HepG2 (cell line): Measurements from ENCODE around the gene DRG1. TPM values are rescaled to one million over a fixed set of nuclear protein-coding genes. Genes with fewer than 3 reads are reported as not detected.

Experiments
- BRCA1 ChIP-seq: sonication (generic); formaldehyde crosslinking; IDR thresholded peaks from 2 replicates; pipeline ENCODE4 v1.4.0; 2020; ENCODE audit warnings: missing genetic modification reagents
- ETV6 ChIP-seq: sonication (generic); formaldehyde crosslinking; conservative IDR thresholded peaks from 2 replicates; pipeline ENCODE4 v1.4.0; 2020; ENCODE audit warnings: missing genetic modification reagents
- FOXA3 ChIP-seq: IDR thresholded peaks from 2 replicates; pipeline ENCODE4 v1.6.1; 2016; ENCODE audit warnings: missing genetic modification reagents, missing compliant biosample characterization
- FOXK1 ChIP-seq: sonication (generic); formaldehyde crosslinking; IDR thresholded peaks from 2 replicates; pipeline ENCODE4 v1.4.0; 2020; ENCODE audit warnings: low read depth, missing genetic modification reagents, borderline replicate concordance
- FOXP1 ChIP-seq, 2 experiments: fragments of 450-650 bp in 1 of 2; IDR thresholded peaks; 2 replicates each; pipeline ENCODE4 v1.6.1; 2017 to 2018; ENCODE audit warnings: antibody characterized with exemption in 1 of 2
- HDAC1 ChIP-seq: sonication (generic); formaldehyde crosslinking; IDR thresholded peaks from 2 replicates; pipeline ENCODE4 v1.5.1; 2020; ENCODE audit warnings: mild to moderate bottlenecking, missing genetic modification reagents
- KLF15 ChIP-seq: sonication (generic); formaldehyde crosslinking; IDR thresholded peaks from 2 replicates; pipeline ENCODE4 v1.8.1; 2023; ENCODE audit warnings: borderline replicate concordance, mild to moderate bottlenecking, inconsistent platforms, missing genetic modification reagents, mixed read lengths
- RXRB ChIP-seq: IDR thresholded peaks from 2 replicates; pipeline ENCODE4 v1.6.1; 2016; ENCODE audit warnings: borderline replicate concordance, missing genetic modification reagents, missing compliant biosample characterization
- ZEB1 ChIP-seq: IDR thresholded peaks from 2 replicates; pipeline ENCODE4 v1.6.1; 2012; ENCODE audit warnings: mild to moderate bottlenecking, low read depth, inconsistent platforms; ENCODE audit not compliant: insufficient replicate concordance
- ZNF761 ChIP-seq: sonication (generic); formaldehyde crosslinking; conservative IDR thresholded peaks from 2 replicates; pipeline ENCODE4 v1.4.0; 2020; ENCODE audit warnings: mild to moderate bottlenecking, missing genetic modification reagents
- ZSCAN29 ChIP-seq: sonication (generic); formaldehyde crosslinking; conservative IDR thresholded peaks from 2 replicates; pipeline ENCODE4 v1.4.0; 2020; ENCODE audit warnings: mild to moderate bottlenecking, missing genetic modification reagents
- polyA plus RNA-seq, 8 experiments: library from polyadenylated mRNA; depleted of rRNA in 3 of 8; stranded (reverse) in 7 of 8; unstranded in 1 of 8; fragments of >200 nt; fragmentation: Illumina TruSeq in 4 of 8; extraction: Trizol in 4 of 8; gene quantifications; 2 replicates each; pipeline versions ENCODE4 v1.2.1 to v1.2.3, GENCODE V29; 2011 to 2016; ENCODE audit warnings: low read depth in 4 of 8, missing spikeins in 1 of 8, mixed read lengths in 1 of 8; ENCODE audit not compliant: insufficient read depth in 1 of 8
- total RNA-seq, 5 experiments: library from RNA; depleted of rRNA; stranded (reverse); fragments of >200 nt; fragmentation: Illumina TruSeq; extraction: Trizol; gene quantifications; 2 replicates each; pipeline ENCODE4 v1.2.3, GENCODE V29; 2016; ENCODE audit warnings: low read depth in 1 of 5
- TF ChIP-seq, protein P1 (sequence below): sonication (generic); formaldehyde crosslinking; IDR thresholded peaks from 2 replicates; pipeline ENCODE4 v1.4.0; 2020; ENCODE audit warnings: mild to moderate bottlenecking, missing genetic modification reagents

The DRG1 gene
- total and polyA plus RNA-seq, 2 of the 13 experiments (the other 11 are each of a cell fraction or from before 2014, with no cell fraction given), result 59.0 to 94.8 TPM

DNA sequence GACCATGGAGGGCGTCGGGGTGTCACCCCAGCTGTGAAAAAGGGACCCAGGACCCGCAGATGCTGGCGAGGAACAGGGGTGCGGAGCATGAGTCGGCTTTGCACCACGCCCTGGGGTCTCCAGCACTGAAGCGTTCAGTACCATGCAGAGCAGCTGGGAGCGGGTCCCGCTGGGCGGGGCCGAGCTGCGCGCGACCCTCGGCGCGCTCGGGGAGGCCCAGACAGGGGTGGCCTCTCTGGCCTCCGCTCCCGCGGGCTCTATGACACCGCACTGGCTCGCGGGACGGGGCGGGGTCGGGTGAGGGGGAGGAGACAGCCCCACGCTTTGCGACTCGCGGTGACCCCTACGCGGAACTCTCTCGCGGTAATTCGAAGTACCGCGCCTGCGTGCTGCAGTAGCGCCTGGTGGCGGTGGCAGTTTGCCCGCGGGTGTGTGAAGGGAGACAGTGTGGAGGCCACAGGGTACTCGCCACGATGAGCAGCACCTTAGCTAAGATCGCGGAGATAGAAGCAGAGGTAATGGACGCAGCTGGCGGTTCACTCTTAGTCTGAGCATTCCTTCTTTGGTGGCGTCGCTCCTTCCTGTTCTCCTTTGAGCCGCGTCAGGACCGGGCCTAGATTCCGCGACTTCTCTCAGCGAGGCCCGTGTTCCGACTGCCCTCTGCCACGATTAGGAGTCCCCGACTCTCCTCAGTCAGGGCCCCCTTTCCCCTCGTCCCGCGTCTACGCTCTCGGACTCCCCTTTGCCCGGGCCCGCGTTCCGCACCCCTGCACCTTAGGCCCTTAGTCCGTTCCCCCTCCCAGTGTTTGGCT, at the start of gene DRG1 (continued):
- TF ChIP-seq ZEB1 (no peak), HDAC1 (no peak; the same call in none of the 2 replicates), ETV6 (CRISPR knock-in tag) (no peak), ZNF761 (CRISPR knock-in tag) (no peak), RXRB (peak; percentile 70), FOXK1 (CRISPR knock-in tag) (peak; percentile 50; the same call in 1 of the 2 replicates), ZSCAN29 (CRISPR knock-in tag) (0 out of 2 replicates have a peak, but pooled peaks have one; percentile 9), BRCA1 (peak; percentile 92), FOXP1 (IDR thresholded peaks at IDR 0.05) (no peak), FOXP1 (CRISPR knock-in tag; IDR thresholded peaks at IDR 0.05) (no peak), KLF15 (CRISPR knock-in tag) (no peak), FOXA3 (CRISPR knock-in tag) (peak; percentile 56; the same call in 1 of the 2 replicates)
- TF ChIP-seq, protein P1, sequence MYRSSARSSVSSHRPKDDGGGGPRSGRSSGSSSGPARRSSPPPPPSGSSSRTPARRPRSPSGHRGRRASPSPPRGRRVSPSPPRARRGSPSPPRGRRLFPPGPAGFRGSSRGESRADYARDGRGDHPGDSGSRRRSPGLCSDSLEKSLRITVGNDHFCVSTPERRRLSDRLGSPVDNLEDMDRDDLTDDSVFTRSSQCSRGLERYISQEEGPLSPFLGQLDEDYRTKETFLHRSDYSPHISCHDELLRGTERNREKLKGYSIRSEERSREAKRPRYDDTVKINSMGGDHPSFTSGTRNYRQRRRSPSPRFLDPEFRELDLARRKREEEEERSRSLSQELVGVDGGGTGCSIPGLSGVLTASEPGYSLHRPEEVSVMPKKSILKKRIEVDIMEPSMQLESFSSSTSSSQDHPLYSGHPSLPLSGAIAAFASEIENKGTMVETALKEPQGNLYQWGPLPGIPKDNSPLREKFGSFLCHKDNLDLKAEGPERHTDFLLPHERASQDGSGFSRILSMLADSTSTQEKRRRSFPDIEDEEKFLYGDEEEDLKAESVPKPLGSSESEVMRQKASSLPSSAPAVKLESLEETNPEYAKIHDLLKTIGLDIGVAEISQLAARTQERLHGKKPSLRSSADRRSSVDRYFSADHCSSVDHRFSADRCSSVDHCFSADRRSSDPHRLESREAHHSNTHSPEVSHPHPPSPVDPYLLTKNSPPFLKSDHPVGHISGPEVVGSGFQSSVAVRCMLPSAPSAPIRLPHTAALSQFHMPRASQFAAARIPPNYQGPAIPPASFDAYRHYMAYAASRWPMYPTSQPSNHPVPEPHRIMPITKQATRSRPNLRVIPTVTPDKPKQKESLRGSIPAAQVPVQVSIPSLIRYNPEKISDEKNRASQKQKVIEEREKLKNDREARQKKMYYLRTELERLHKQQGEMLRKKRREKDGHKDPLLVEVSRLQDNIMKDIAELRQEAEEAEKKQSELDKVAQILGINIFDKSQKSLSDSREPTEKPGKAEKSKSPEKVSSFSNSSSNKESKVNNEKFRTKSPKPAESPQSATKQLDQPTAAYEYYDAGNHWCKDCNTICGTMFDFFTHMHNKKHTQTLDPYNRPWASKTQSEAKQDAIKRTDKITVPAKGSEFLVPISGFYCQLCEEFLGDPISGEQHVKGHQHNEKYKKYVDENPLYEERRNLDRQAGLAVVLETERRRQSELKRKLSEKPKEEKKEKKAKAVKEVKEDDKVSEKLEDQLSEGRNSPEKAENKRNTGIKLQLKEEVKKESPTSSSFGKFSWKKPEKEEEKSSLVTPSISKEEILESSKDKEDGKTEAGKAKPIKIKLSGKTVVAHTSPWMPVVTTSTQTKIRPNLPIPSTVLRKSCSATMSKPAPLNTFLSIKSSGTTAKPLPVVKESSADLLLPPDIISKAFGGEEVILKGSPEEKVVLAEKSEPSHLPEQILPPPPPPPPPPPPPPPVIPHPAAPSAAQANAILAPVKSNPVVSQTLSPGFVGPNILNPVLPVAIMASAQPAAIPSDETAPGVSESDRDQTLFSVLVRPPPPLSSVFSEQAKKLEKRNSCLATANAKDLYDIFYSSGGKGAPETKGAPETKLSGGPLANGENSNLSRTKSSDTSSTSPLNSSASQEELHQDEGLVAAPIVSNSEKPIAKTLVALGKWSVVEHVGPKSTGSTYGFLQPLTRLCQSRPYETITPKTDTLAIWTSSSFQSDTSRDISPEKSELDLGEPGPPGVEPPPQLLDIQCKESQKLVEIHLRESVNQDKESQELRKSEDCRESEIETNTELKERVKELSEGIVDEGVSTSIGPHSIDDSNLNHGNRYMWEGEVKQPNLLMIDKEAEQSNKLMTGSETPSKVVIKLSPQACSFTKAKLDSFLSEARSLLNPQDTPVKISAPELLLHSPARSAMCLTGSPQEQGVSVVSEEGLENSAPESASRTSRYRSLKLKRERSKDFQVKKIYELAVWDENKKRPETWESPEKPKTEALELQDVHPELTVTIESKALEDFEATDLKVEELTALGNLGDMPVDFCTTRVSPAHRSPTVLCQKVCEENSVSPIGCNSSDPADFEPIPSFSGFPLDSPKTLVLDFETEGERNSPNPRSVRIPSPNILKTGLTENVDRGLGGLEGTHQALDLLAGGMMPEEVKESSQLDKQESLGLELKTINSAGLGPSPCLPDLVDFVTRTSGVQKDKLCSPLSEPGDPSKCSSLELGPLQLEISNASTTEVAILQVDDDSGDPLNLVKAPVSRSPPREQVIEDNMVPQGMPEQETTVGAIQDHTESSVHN, result no peak
